BE2C (cell line): Measurements from ENCODE around the gene TMEM167A.

Experiments used
- DNase-seq: peaks from one replicate; pipeline ENCODE4 v3.0.0-alpha.2; 2020
- H3K27me3 ChIP-seq: fragments of 250-450 bp; sonication (Bioruptor Pico); 2 replicates; pipeline ENCODE4 v1.5.1; 2020; ENCODE audit warnings: mild to moderate bottlenecking
- H3K36me3 ChIP-seq: fragments of 250-450 bp; sonication (Bioruptor Pico); 2 replicates; pipeline ENCODE4 v1.5.1; 2020; ENCODE audit warnings: mild to moderate bottlenecking
- H3K4me1 ChIP-seq: fragments of 250-450 bp; sonication (Bioruptor Pico); 2 replicates; pipeline ENCODE4 v1.5.1; 2020
- H3K4me3 ChIP-seq: 2 replicates; pipeline ENCODE4 v1.5.1; 2011; ENCODE audit warnings: low read depth, low read length
- H3K9me3 ChIP-seq: fragments of 250-450 bp; sonication (Bioruptor Pico); 2 replicates; pipeline ENCODE4 v1.5.1; 2020
- CTCF ChIP-seq: IDR thresholded peaks from 2 replicates; pipeline ENCODE4 v1.5.1; 2012; ENCODE audit warnings: mild to moderate bottlenecking, low read depth, low read length

Gene TMEM167A

GRCh38 chr5:83009408-83009807 lies 67.8 kb downstream of the TMEM167A start:
- H3K36me3 ChIP-seq: no peaks in the 10 kb centered on the region
- no peaks in the 10 kb centered on the region; the same call in 1 of the 2 replicates for H3K4me1 ChIP-seq
- no peaks in the 10 kb centered on the region for H3K9me3 ChIP-seq
- no peak for DNase-seq
- H3K4me3 ChIP-seq: no peak overlapping the region
- no peaks in the 10 kb centered on the region for H3K27me3 ChIP-seq
- TF ChIP-seq CTCF: no peak

DNA sequence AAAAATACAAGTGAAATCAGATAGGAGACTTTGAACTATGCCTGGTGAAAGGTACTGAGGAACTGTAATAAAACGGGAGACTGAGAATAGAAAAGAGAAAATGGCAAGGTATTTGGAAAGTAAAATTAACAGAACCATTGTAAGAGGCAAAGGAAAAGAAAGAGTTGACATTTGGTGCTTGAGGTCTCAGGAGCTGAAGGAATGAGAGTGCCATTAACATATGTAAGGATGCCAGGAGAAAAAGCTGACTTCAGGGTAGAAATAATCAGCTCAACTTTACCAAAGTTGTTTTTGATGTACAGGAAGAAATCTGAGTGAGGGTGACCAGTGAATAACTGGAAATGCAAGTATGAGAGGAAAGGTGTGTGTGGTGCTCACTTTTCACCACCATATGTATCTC lies 69.4 kb downstream of the TMEM167A start:
- H3K36me3 ChIP-seq: no peaks in the 10 kb centered on the region
- no peaks in the 10 kb centered on the region for H3K9me3 ChIP-seq
- no peaks in the 10 kb centered on the region for H3K27me3 ChIP-seq
- DNase-seq: no peak
- no peak overlapping the region for H3K4me3 ChIP-seq
- TF ChIP-seq CTCF: no peak
- H3K4me1 ChIP-seq: no peaks in the 10 kb centered on the region; the same call in 1 of the 2 replicates

- DNase-seq: no peak
- Histone ChIP-seq H3K4me3 (no peak overlapping the region), H3K9me3 (no peaks in the 10 kb centered on the region), H3K27me3 (no peaks in the 10 kb centered on the region), H3K4me1 (no peaks in the 10 kb centered on the region; the same call in 1 of the 2 replicates), H3K36me3 (no peaks in the 10 kb centered on the region)
- no peak for TF ChIP-seq CTCF
Measured at GRCh38 chr5:83006683-83007283, 70.4 kb downstream of the TMEM167A start.

GRCh38 chr5:83003791-83004190 lies 73.4 kb downstream of the TMEM167A start:
- no peak overlapping the region for H3K4me3 ChIP-seq
- H3K9me3 ChIP-seq: no peaks in the 10 kb centered on the region
- no peak for DNase-seq
- H3K4me1 ChIP-seq: no peaks in the 10 kb centered on the region; the same call in 1 of the 2 replicates
- TF ChIP-seq CTCF: no peak
- H3K36me3 ChIP-seq: no peaks in the 10 kb centered on the region
- H3K27me3 ChIP-seq: no peaks in the 10 kb centered on the region
